Activated CD4-positive, alpha-beta T cell treated with anti-CD3 and anti-CD28 coated beads, Interleukin-2, amount 10 ng/mL, durations not matched to agents 24 days and 14 days (primary cell): ENCODE data around the gene TMEM132C. TPM values are rescaled to one million over a fixed set of nuclear protein-coding genes. Genes with fewer than 3 reads are reported as not detected.
"Not testable (repeated sequence)": the region's sequence is repeated elsewhere in the genome, so short reads cannot be mapped to it uniquely, and the experiment has no call there.

Experiments used
- DNase-seq: peaks from one replicate; pipeline ENCODE4 v3.0.0; 2022
- H3K27ac Mint-ChIP-seq: one replicate; pipeline ENCODE4 v1.8.0; 2022; ENCODE audit warnings: mild to moderate bottlenecking, mixed read lengths
- H3K27me3 Mint-ChIP-seq: one replicate; pipeline ENCODE4 v1.8.0; 2022; ENCODE audit warnings: mixed read lengths
- H3K36me3 Mint-ChIP-seq: one replicate; pipeline ENCODE4 v1.8.0; 2022; ENCODE audit warnings: low read depth, mild to moderate bottlenecking, mixed read lengths
- H3K4me1 Mint-ChIP-seq: one replicate; pipeline ENCODE4 v1.8.0; 2021; ENCODE audit warnings: mixed read lengths
- H3K4me3 Mint-ChIP-seq: one replicate; pipeline ENCODE4 v1.8.0; 2022; ENCODE audit warnings: mild to moderate bottlenecking, moderate library complexity, mixed read lengths
- H3K9me3 Mint-ChIP-seq: one replicate; pipeline ENCODE4 v1.8.0; 2021; ENCODE audit warnings: mixed read lengths
- intact Hi-C: fragments of 100-400 bp; cut with micrococcal nuclease; formaldehyde crosslinking; loops from one replicate; pipeline ENCODE4 v1.15.1; 2023
- total RNA-seq: library from RNA; stranded (reverse); gene quantifications from 2 replicates; pipeline ENCODE4 v1.2.3, GENCODE V29; 2022

TMEM132C gene
- not detected in 2 replicates for total RNA-seq

DNA sequence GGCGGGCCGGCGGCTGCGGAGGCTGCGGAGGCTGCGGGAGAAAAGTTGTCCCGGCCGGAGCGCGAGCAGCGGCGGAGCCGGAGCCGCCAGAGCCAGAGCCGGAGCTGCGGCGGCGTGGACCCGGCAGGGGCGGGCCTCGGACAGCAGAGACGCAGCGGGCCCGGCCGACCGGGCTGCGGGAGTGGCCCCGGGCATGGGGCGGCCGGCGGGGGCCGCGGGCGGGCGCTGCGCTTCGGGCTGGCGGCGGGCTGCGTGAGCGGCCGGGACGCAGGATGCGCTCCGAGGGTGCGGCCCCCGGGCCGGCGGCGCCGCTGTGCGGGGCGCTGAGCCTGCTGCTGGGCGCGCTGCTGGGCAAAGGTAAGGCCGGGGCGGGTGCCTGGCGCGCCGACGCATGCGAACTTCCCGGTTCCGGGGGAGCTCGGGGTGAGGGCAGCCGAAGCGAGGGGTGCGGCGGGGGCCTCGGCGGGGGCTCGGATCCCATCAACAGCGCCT lies at the start of gene TMEM132C:
Gene TMEM132C (plus strand): TSS at position 40 of the 492 bp plus-strand sequence. CDS start 233 bp downstream, at position 273.
- Mint-ChIP-seq H3K9me3 (no peaks in the 10 kb centered on the region), H3K4me1 (no peaks in the 10 kb centered on the region), H3K27ac (no peak within 1 kb of the TSS), H3K4me3 (no peak within 1 kb of the TSS), H3K27me3 (peaks cover 25% of the 10 kb centered on the region), H3K36me3 (no peaks in the 10 kb centered on the region)
- intact Hi-C loops = no loop called here
- DNase-seq = no peak

DNA sequence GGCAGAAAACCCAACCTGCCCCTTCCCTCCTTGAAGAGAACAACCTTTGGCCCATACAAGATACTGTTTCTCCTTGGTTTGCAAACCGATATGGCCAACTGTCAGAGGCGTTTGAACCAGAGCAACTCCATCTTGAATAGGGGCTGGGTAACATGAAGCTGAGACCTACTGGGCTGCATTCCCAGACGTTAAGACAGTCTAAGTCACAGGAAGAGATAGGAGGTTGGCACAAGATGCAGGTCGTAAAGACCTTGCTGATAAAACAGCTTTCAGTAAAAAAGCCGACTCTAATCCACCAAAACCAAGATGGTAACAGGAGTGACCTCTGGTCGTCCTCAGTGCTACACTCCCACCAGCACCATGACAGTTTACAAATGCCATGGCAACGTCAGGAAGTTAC lies 42.7 kb upstream of the TMEM132C start:
- Mint-ChIP-seq H3K9me3 (no peaks in the 10 kb centered on the region), H3K27me3 (no peaks in the 10 kb centered on the region), H3K27ac (no peak overlapping the region), H3K4me3 (no peak overlapping the region), H3K36me3 (no peaks in the 10 kb centered on the region), H3K4me1 (no peaks in the 10 kb centered on the region)
- intact Hi-C loops = no loop called here
- DNase-seq = no peak

DNA sequence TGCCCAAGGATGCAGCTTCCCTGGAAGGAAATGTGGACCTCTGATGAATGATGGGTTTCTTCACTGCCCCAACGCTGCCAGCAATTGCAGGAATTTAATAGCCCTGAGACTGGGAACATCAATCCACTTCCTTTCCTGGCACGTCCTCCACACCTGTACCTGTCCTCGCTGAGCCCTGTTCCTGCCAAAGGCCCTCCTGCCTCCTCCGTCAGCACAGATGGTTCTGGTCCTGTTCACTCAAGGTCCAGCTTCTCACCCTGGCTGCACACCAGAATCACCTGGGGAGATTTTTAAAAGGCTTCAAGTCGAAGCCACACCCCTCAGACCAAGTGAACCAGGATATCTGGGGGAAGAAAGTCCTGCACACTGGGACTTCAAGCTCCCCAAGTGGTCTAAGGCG lies 38.4 kb upstream of the TMEM132C start:
- no peaks in the 10 kb centered on the region for H3K9me3 Mint-ChIP-seq
- no peaks in the 10 kb centered on the region for H3K36me3 Mint-ChIP-seq
- no peak overlapping the region for H3K27ac Mint-ChIP-seq
- no peak for DNase-seq
- intact Hi-C loops = no loop called here
- no peak overlapping the region for H3K4me3 Mint-ChIP-seq
- no peaks in the 10 kb centered on the region for H3K4me1 Mint-ChIP-seq
- H3K27me3 Mint-ChIP-seq = no peaks in the 10 kb centered on the region

DNA sequence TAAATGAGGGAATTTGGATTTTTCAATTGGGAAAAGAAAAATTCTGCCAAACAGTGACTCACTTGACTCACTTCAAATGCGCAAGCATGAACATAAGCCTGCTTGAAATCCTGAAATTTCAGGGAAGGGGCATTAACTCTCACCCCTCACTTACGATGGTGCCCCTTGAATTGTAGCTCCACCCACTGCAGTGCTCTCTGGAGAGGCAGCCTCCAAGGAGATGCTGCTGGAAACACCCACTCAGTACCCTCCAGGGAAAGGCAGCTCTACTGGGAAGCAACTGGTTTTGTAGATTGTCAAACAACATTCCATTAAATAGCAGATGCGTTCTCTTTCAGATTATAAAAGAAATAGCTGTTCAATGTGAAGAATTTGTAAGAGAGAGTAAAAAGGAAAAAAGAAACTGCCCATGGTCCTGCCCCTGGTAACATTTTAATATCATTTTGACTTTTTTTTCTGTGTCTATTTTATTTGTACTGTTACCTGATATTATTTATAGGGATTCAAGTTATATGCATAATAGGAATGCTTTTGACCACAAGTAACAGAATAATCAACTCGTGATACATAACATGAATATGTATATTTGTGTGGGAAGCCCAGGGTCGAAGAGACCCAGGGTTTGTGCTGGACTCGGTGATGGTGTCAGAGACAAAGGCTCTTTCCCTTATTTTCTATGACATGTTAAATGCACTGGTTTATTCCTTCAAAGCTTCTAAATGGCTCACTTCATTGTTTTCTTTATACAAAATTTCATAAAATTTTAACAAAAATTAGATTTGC lies 31.1 kb upstream of the TMEM132C start:
- no peaks in the 10 kb centered on the region for H3K36me3 Mint-ChIP-seq
- H3K27ac Mint-ChIP-seq = no peak overlapping the region
- H3K4me1 Mint-ChIP-seq = no peaks in the 10 kb centered on the region
- no peak overlapping the region for H3K4me3 Mint-ChIP-seq
- no peaks in the 10 kb centered on the region for H3K27me3 Mint-ChIP-seq
- peaks cover 10% of the 10 kb centered on the region for H3K9me3 Mint-ChIP-seq
- intact Hi-C loops = no loop called here
- DNase-seq = no peak

DNA sequence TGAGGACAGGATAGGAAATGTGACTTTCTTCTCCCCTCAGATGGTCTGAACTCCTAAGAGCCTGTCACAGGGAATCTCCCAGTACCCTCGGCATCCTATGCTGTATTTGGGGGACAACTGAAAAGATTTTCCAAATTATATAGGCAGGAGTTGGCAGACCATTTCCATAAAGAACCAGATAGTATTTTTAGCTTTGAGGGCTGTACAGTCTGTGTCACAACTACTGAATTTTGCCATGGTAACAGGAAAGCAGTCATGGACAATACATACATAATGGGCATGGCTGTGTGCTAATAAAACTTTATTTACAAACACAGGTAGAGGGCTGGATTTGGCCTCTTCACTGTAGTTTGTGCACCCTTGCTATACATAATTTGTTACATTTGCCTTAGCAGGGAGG lies 30.4 kb upstream of the TMEM132C start:
- Mint-ChIP-seq H3K4me3 (no peak overlapping the region), H3K9me3 (peaks cover 10% of the 10 kb centered on the region), H3K4me1 (no peaks in the 10 kb centered on the region), H3K27me3 (no peaks in the 10 kb centered on the region), H3K36me3 (no peaks in the 10 kb centered on the region), H3K27ac (no peak overlapping the region)
- no peak for DNase-seq
- intact Hi-C loops = no loop called here

DNA sequence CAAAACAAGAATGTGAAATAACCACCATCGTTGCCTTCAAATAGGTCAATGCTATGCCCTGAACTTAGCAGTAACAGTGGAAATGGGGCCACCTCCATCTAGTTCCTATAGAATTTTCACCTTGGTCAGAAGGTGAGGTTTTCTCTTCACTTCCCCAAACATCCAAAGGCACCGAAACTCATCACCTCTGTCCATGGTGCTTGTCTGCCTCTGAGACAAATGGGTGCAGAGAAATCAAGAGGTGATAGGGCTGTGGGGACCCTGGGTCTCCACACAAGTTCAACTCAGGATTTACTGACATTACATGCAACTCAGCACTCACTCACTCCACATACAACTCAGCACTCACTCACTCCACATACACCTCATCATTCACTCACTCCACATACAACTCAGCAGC lies 26.2 kb upstream of the TMEM132C start:
- Mint-ChIP-seq H3K9me3 (peaks cover 10% of the 10 kb centered on the region), H3K27ac (no peak overlapping the region), H3K4me3 (no peak overlapping the region), H3K4me1 (no peaks in the 10 kb centered on the region), H3K27me3 (no peaks in the 10 kb centered on the region), H3K36me3 (no peaks in the 10 kb centered on the region)
- intact Hi-C loops = no loop called here
- DNase-seq = no peak

DNA sequence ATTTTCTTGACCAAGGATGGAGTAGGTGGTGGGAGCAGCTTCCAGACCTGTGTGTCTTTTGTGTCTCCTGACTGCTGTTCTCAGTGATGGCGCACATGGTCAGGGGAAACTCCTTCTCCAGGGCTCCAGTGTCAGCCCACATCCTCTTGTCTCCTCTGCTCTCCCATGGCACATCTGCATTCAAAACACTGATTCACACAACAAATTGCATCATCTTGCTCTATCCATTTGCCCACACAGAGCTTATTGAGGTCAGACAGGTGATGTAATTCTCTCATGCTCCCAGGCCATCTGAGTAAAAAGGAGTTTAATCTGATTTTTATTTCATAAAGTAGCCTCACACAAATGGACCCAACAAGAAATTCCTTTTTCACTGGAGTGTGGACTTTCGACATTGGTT lies 21.8 kb upstream of the TMEM132C start:
- H3K27me3 Mint-ChIP-seq = no peaks in the 10 kb centered on the region
- H3K36me3 Mint-ChIP-seq = no peaks in the 10 kb centered on the region
- H3K4me3 Mint-ChIP-seq = no peak overlapping the region
- no peaks in the 10 kb centered on the region for H3K9me3 Mint-ChIP-seq
- intact Hi-C loops = no loop called here
- DNase-seq = no peak
- no peaks in the 10 kb centered on the region for H3K4me1 Mint-ChIP-seq
- H3K27ac Mint-ChIP-seq = no peak overlapping the region

DNA sequence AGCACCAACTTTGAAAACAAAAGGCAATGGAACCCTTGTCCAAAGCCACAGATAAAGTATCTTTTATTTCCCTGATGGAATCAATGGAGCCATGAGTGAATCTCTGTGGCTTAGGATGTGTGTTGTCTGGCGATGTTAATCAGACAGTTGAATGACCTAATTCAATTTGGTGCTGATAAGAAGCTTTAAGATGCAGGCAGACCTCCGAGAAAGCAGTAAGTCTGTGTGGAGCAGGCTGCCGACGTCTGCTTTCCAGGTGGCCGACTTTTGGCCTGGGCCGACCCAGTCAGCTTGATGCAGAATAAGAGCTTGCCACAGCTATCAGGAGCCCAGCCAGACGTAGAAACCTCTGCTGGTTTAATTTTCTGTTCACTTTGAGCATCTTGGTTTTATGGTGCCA lies 21.1 kb upstream of the TMEM132C start:
- no peaks in the 10 kb centered on the region for H3K9me3 Mint-ChIP-seq
- no peaks in the 10 kb centered on the region for H3K27me3 Mint-ChIP-seq
- no peaks in the 10 kb centered on the region for H3K4me1 Mint-ChIP-seq
- no peaks in the 10 kb centered on the region for H3K36me3 Mint-ChIP-seq
- H3K27ac Mint-ChIP-seq = no peak overlapping the region
- intact Hi-C loops = no loop called here
- DNase-seq = no peak
- no peak overlapping the region for H3K4me3 Mint-ChIP-seq

DNA sequence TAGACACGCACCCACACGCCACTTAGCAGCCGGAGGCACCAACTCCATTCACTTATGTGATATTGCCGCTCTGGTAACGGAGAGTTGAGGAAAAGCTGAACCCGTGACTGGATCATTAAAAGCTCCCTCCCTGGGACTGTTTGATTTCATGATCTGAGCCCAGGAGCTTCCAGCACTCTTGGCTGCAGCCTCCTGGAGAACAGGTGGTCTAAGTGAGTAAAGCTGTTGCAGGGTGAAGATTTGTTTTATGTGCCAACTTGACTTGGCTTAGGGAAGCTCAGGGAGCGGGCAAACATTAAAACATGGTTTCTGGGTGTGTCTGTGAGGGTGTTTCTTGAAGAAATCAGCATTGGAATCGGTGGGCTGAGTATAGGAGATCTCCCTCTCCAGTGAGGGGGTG lies 16.9 kb upstream of the TMEM132C start:
- no peak overlapping the region for H3K4me3 Mint-ChIP-seq
- no peak for DNase-seq
- H3K27me3 Mint-ChIP-seq = no peaks in the 10 kb centered on the region
- no peaks in the 10 kb centered on the region for H3K9me3 Mint-ChIP-seq
- no peaks in the 10 kb centered on the region for H3K36me3 Mint-ChIP-seq
- intact Hi-C loops = no loop called here
- H3K4me1 Mint-ChIP-seq = no peaks in the 10 kb centered on the region
- H3K27ac Mint-ChIP-seq = no peak overlapping the region

DNA sequence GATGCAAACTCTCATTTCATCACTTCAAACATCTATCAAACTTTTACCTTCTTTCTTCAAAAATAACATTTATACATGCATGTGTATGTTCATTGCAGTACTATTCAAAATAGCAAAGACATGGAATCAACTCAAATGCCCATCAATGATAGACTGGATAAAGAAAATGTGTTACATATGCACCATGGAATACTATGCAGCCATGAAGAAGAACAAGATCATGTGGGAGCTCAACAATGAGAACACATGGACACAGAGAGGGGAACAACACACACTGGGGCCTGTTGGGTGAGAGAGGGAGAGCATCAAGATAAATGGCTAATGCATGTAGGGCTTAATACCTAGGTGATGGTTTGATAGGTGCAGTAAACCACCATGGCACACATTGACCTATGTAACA lies 13.1 kb upstream of the TMEM132C start:
- intact Hi-C loops, DNase-seq, H3K27me3 Mint-ChIP-seq, H3K27ac Mint-ChIP-seq, H3K9me3 Mint-ChIP-seq, H3K36me3 Mint-ChIP-seq, H3K4me3 Mint-ChIP-seq, H3K4me1 Mint-ChIP-seq: not testable (repeated sequence)

DNA sequence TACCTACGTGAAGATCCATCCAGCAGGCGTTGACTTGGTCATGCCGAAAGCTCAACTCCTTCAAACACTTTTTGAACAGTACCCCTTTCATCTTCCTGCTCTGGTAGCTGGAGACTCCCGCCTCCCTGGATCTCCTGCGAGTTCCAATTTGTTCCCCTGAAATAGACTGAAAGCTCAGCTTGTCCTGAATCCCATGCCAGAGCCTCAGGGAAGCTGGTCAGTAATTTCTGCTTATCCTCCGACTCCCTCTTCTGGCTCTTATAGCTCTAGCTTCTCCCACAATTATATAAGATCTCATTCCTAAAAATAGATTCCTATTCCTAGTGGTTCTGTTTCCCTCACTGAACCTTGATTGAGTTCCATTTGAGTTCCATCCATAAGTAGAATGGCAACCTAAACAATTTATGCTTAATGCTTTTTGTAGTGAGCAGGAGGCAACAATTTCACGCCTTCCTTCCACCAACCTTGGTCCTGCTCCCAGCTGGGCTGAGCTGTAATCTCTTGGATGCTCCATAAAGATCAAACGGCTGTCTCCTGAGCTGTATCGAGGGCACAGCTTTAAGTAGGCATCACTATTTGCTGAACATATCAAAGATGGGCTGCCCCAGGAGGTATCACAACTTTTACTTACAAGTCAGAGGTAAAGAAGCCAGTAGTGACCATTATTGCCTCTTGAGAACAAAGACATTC lies 8.0 kb upstream of the TMEM132C start:
- Mint-ChIP-seq H3K27me3 (no peaks in the 10 kb centered on the region), H3K9me3 (no peaks in the 10 kb centered on the region), H3K36me3 (no peaks in the 10 kb centered on the region), H3K27ac (no peak overlapping the region), H3K4me3 (no peak overlapping the region), H3K4me1 (no peaks in the 10 kb centered on the region)
- intact Hi-C loops = no loop called here
- no peak for DNase-seq

DNA sequence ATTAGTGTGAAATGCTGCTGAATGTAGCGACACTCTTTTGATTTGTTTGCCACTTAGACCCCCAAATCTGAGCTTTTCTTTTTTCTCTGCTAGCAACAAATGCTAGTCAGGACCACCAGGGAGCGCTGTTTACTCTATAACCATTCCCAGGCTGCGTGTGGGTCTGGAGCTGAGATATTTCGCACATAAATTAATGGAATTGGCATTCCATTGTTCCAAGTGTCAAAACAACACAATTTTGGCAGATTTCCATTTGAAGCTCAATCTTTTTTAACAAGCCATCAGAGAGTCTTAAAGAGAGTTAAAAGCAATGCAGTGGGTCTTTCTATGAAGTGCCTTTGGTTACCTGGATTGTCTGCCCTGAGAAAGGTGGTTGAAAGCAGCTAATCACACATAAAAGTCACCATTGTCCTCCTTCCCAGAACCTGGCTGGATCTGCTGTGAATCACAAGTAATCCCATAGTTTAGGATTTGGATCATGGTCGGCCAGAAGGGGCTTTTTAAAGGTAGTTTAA lies 7.4 kb upstream of the TMEM132C start:
- peak; percentile 55 for DNase-seq
- no peaks in the 10 kb centered on the region for H3K9me3 Mint-ChIP-seq
- no peaks in the 10 kb centered on the region for H3K4me1 Mint-ChIP-seq
- intact Hi-C loops = no loop called here
- no peak overlapping the region for H3K27ac Mint-ChIP-seq
- H3K4me3 Mint-ChIP-seq = no peak overlapping the region
- H3K36me3 Mint-ChIP-seq = no peaks in the 10 kb centered on the region
- H3K27me3 Mint-ChIP-seq = no peaks in the 10 kb centered on the region

DNA sequence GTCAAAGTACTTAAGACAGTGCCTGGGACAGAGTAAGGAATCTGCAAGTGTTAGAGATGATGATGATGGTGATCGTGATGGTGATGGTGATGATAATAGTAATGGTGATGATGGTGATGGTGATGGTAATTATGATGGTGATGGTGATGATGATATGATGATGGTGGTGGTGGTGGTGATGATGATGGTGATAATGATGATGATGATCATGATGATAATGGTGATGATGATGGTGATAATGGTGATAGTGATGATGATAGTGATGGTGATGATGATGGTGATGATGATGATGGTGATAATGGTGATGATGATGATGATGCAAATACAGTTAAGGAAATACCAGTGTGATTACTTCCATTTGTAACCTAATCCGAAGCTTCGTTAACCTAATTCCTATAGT lies 5.2 kb upstream of the TMEM132C start:
- Mint-ChIP-seq H3K4me3 (no peak overlapping the region), H3K27ac (no peak overlapping the region), H3K36me3 (no peaks in the 10 kb centered on the region), H3K4me1 (no peaks in the 10 kb centered on the region), H3K27me3 (peaks cover 11% of the 10 kb centered on the region), H3K9me3 (no peaks in the 10 kb centered on the region)
- DNase-seq = no peak
- intact Hi-C loops = no loop called here

DNA sequence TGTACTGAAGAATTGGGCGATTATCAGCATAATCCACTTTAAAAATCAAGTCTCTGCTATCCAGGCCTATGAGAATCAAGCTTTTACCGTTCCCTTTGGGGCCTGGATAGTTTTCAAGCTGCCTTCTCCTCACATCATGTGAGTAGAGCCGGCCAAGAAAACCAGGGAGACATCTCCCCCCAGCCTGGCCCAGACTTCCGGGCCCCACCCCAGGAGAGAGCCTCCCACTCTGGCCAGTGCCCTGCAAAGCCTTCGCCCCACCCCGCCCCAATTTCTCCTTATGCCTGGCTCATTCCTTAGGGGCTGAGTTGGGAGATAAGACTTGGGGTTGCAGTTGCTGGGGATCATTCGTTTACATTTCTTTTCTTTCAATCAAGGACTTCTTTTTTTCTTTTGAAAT lies 1.4 kb upstream of the TMEM132C start:
- Mint-ChIP-seq H3K4me1 (no peaks in the 10 kb centered on the region), H3K36me3 (no peaks in the 10 kb centered on the region), H3K9me3 (no peaks in the 10 kb centered on the region), H3K27me3 (peaks cover 25% of the 10 kb centered on the region), H3K27ac (no peak overlapping the region), H3K4me3 (no peak overlapping the region)
- intact Hi-C loops = no loop called here
- DNase-seq = no peak
